GM12875 (cell line): ENCODE data around the gene C20orf144.

Source experiments
- H3K4me3 ChIP-seq: one replicate; pipeline ENCODE4 v1.5.1; 2011; ENCODE audit warnings: low read depth, low read length, control low read depth
- CTCF ChIP-seq: IDR thresholded peaks from 2 replicates; pipeline ENCODE4 v1.5.1; 2011; ENCODE audit warnings: low read depth, mild to moderate bottlenecking, control low read depth, inconsistent platforms, low read length, moderate library complexity, borderline replicate concordance; ENCODE audit not compliant: insufficient read depth

Gene C20orf144

DNA sequence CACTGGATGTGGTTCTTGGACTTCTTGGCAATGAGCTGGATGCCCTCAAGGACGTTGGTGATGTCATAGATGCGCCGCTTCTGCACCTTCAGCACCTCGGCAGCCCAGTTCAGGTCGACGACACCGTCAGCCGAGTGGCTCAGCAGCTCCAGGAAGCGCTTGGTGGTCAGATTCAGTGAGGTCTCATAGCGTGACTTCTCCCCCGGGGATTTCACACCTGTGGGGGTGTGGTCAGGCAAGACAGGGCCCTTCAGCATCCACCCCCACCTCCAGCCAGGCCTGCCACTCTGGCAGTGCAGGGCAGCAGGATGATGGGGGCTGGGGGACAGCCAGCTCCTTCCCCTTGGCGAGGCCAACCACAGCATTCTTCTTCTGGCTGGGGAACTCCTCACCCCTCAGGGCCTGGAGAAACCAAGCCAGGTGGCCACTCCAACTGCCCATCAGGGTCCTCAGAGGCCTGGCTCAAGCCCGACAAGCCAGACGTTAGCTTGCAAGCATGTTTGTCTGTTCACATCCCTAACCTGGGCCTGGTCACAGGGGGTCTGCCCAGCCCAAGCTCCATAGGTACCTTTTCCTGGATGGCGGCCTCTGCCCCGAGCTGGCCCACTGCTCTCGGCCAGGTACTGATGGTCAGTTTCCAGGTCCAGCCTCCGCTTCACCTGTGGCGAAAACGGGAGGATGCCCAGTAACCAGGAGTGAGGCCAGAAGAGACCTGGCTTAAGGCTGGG, 17.8 kb downstream of the C20orf144 start:
- TF ChIP-seq CTCF, result 0 out of 2 replicates have a peak, but pooled peaks have one; percentile 6
- no peak overlapping the region for H3K4me3 ChIP-seq

- TF ChIP-seq CTCF, result no peak
- no peak overlapping the region for H3K4me3 ChIP-seq
These were observed 18.6 kb downstream of the C20orf144 start for GRCh38 chr20:33680686-33681085.

GRCh38 chr20:33681288-33681687, 19.2 kb downstream of the C20orf144 start:
- no peak overlapping the region for H3K4me3 ChIP-seq
- TF ChIP-seq CTCF, result no peak

DNA sequence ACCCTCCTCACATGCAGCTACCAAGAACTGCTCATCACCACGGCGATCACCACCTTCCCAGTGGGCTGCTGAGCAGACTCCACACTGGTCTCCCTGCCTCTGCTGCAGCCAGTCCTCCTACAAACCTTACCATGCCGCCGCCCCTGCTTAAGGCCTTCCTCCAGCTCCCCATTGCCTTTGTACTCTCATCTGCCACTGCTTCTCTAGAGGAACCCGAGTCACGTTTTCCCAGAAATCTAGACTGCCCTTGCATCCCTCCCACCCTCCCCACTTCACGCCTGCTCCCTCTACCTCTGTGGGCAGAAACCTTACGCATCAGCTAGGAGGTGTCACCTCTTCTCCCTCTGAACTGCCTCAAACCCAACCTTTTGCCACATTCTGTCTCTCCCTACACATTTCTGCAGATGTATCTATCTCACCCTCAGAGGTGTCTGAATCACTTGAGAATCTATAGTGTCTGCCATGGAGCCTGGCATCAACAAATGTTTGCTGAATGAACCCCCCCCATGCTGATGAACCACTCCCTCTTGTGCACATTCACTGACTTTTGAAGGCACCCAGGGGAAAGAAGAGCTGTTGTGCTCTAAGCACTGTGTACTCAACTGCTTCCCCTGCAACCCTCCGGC, 19.7 kb downstream of the C20orf144 start:
- TF ChIP-seq CTCF, result no peak
- H3K4me3 ChIP-seq, result no peak overlapping the region

- H3K4me3 ChIP-seq, result peak overlapping the region; percentile 58
- TF ChIP-seq CTCF, result no peak
These were observed 22.6 kb downstream of the C20orf144 start for GRCh38 chr20:33684533-33685327.

- H3K4me3 ChIP-seq, result peak overlapping the region; percentile 58
- no peak for TF ChIP-seq CTCF
These were observed 23.4 kb downstream of the C20orf144 start for GRCh38 chr20:33685328-33686099.
